Measurements from ENCODE around the gene KCNQ1. TPM values are rescaled to one million over a fixed set of nuclear protein-coding genes. Genes with fewer than 3 reads are reported as not detected.

The KCNQ1 gene
- total RNA-seq, 2 donors from 2014 or later: 18.6 to 25.5 TPM

DNA sequence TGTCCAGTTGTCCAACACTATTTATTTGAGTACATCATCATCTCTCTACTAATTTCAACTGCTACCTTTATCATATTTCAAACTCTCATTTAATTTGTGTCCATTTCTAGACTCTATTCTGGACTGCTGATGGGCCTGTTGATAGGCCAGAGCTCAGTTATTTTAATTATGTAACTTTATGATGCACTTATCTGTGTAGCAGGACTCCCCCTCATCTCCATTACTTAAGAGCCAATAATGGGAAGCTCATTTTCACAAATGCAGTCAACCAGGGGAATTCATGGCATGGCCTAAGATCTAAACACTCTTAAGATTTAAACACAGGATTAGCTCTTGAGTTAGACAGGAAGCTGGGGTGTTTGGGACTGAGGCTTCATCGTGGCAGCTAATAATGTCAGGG is 233.6 kb downstream of the KCNQ1 start:
- Mint-ChIP-seq H3K36me3 (ENCODE audit: low read depth) (no peaks in the 10 kb centered on the region), H3K27me3 (no peaks in the 10 kb centered on the region), H3K4me3 (no peak overlapping the region), H3K4me1 (peaks cover 3% of the 10 kb centered on the region), H3K27ac (no peak overlapping the region)
- ATAC-seq: no peak
- no peaks in the 10 kb centered on the region for H3K9me3 ChIP-seq (ENCODE audit: control insufficient read depth, low read length, poor library complexity, severe bottlenecking)
- peak in 1 of 3 donors; percentile 1 for DNase-seq

DNA sequence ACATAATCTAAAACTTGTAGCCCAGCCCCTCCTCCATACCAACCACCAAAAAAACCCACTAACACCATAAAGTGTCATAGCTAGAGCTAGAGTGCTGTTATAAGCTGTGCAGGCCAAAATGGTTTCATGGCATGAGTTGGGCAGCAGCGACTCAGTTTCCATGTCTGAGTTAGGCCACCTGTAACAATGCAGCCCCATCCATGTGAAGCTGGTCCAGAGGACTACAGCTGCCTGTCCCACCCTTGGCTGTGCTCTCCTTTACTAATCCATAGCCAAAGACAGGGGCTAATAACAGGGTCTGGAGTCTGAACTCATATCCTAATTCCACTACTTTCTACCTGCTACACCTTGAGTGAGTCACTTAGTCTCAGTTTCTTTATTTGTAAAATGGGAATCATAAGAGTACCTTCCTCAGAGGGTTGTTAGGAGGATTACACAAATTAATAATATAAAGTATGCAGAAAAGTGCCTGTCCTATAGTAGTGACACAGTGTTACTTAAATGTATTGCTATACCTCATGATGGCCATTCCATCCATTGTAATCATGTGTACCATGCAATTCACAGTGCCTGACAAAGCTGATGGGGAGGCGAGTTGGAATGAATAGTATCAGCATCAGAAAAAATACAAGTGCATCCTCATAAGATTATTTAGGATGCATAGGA is 234.3 kb downstream of the KCNQ1 start:
- DNase-seq (no peak), ATAC-seq (no peak)
- H3K36me3 Mint-ChIP-seq (ENCODE audit: low read depth): no peaks in the 10 kb centered on the region
- peaks cover 8% of the 10 kb centered on the region for H3K4me1 Mint-ChIP-seq
- no peaks in the 10 kb centered on the region for H3K27me3 Mint-ChIP-seq
- H3K4me3 Mint-ChIP-seq: no peak overlapping the region
- no peaks in the 10 kb centered on the region for H3K9me3 ChIP-seq (ENCODE audit: control insufficient read depth, low read length, poor library complexity, severe bottlenecking)
- no peak overlapping the region for H3K27ac Mint-ChIP-seq

DNA sequence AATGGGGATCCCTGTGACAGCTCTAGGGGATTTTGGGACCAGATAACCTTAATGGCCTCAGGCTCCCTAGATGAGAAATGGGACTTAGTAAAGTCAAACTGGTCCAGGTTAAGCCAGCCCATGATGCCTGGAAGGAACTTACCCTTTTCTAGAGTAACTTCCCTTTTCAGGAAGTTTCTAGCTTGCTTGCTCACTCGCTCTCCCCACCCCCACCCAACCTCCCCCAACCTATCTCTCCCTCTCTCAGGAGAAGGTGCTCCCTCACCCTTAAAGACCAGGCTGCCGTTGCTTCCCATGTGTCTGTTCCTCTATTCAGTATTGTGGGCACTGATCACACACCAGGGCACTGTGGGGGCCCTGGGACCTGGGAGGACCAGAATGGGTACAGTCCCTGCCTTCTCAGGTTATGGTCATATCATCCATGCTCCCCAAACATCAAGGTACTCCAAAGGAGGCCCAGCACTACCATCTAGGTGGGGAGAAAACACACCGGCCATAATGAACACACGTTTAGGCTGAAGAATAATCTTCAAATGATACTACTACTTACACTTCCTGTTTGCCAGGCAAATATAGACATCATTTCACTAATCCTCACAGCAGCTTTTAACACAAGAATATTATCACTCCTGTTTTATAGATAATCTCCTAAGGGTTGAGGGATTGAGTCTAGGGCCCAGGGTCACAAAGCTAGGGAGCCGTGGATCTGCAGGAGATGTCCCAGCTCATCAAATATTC is 236.8 kb downstream of the KCNQ1 start:
- Mint-ChIP-seq H3K4me1 (peaks cover 8% of the 10 kb centered on the region), H3K27me3 (no peaks in the 10 kb centered on the region), H3K4me3 (no peak overlapping the region), H3K36me3 (ENCODE audit: low read depth) (no peaks in the 10 kb centered on the region), H3K27ac (no peak overlapping the region)
- ATAC-seq (no peak), DNase-seq (no peak)
- H3K9me3 ChIP-seq (ENCODE audit: control insufficient read depth, low read length, poor library complexity, severe bottlenecking): no peaks in the 10 kb centered on the region

DNA sequence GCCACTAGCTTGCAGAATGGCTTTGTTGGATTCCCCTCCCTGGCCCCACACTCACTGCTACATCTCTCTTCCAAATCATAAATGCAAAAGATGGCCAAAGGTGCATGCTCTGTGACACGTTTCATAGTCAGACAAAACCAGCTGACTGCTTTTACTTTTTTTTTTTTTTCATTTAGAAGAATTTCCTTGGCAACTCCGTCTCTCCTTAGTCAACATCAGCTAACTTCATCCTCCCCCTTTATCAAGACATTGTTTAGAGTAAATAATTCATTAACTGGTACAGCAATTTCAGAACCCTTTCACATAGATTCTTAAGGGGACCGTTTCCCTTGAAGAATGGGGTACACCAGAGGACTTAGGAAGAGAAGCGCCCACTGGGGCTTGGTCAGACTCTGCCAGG is 239.0 kb downstream of the KCNQ1 start:
- H3K9me3 ChIP-seq (ENCODE audit: control insufficient read depth, low read length, poor library complexity, severe bottlenecking): no peaks in the 10 kb centered on the region
- DNase-seq (no peak), ATAC-seq (no peak)
- Mint-ChIP-seq H3K4me3 (no peak overlapping the region), H3K36me3 (ENCODE audit: low read depth) (no peaks in the 10 kb centered on the region), H3K4me1 (peaks cover 5% of the 10 kb centered on the region), H3K27me3 (no peaks in the 10 kb centered on the region), H3K27ac (no peak overlapping the region)

DNA sequence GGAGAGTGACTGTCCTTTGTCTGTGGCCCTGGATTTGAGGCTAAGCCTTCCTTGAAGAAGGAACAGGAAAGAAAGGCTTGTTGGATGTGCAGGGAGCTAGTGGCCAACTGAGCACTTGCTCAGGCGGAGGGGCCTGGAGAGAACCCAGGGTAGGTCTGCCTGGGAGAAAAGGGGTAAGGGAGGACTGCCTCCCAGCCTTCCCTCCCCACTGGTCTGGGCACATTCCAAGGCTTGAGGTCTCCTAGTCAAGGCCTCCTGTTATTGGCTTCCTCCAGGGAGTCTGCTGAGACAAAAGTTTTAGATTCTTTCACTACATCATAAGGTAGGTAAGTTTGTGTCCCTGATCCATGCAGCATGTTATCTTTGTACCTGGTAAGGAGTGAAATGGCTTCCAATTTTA is 239.8 kb downstream of the KCNQ1 start:
- Mint-ChIP-seq H3K4me3 (no peak overlapping the region), H3K4me1 (peaks cover 5% of the 10 kb centered on the region), H3K36me3 (ENCODE audit: low read depth) (no peaks in the 10 kb centered on the region), H3K27ac (no peak overlapping the region), H3K27me3 (no peaks in the 10 kb centered on the region)
- DNase-seq (no peak), ATAC-seq (no peak)
- no peaks in the 10 kb centered on the region for H3K9me3 ChIP-seq (ENCODE audit: control insufficient read depth, low read length, poor library complexity, severe bottlenecking)

DNA sequence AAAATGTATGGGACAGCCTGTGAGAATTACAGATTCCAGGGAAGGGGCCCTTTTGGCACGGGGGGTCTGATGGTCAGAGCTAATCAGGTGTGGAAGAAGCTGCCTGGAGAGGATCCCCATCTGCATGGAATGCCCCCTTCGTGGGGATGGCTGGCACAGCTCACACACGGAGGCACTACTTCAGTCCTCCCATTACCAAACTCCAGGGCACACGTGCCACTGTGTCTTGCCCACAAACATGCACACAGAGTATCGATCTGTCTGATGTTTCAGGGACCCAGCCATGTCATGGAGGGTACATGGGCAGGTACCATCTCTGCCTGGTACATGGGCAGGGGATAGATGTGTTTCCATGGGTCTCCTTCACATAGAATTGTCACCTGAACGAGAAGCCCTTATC is 240.2 kb downstream of the KCNQ1 start:
- no peak for DNase-seq
- H3K36me3 Mint-ChIP-seq (ENCODE audit: low read depth): no peaks in the 10 kb centered on the region
- no peaks in the 10 kb centered on the region for H3K9me3 ChIP-seq (ENCODE audit: control insufficient read depth, low read length, poor library complexity, severe bottlenecking)
- H3K4me3 Mint-ChIP-seq: no peak overlapping the region
- no peak for ATAC-seq
- peaks cover 6% of the 10 kb centered on the region for H3K4me1 Mint-ChIP-seq
- H3K27ac Mint-ChIP-seq: no peak overlapping the region
- H3K27me3 Mint-ChIP-seq: no peaks in the 10 kb centered on the region

DNA sequence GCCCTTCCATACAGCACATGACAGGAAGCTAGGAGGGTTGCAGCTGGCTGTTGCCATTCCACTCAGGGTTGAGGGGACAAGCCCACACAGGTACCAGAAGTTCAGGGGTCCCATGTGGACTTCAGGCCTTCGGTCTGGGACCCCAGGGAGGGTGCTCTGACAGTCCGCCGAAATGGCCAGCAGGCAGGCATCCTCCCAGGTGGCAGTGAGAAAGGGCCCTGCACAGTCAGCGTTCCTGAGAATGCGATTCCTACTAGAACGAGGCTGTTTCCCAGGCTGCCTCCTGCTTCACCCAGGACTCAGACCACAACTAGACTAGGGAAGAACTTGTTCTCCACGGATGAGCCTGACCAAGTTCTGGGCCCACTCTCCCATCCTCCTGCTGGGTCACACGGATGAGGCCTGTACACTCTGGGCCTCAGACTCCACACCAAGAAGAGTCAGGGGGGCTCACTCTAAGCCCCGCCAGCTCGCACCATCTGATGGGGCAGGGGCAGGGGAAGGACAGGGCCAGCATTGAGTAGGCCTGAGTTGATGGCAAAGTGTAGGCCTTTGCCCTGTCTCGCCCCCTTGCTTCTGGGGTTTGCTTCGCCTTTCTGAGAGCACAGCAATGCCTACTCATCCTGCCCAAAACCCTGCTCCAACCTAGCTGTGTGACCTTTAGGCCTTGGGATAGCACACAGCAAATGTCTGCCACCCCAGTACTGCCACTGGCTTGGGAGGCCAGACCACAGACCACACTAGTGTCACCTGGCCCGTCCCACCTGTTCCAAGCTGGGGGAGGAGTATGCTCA is 241.0 kb downstream of the KCNQ1 start:
- ATAC-seq (no peak), DNase-seq (no peak)
- Mint-ChIP-seq H3K36me3 (ENCODE audit: low read depth) (no peaks in the 10 kb centered on the region), H3K4me1 (peaks cover 10% of the 10 kb centered on the region), H3K27ac (no peak overlapping the region), H3K27me3 (no peaks in the 10 kb centered on the region), H3K4me3 (no peak overlapping the region)
- H3K9me3 ChIP-seq (ENCODE audit: control insufficient read depth, low read length, poor library complexity, severe bottlenecking): no peaks in the 10 kb centered on the region

DNA sequence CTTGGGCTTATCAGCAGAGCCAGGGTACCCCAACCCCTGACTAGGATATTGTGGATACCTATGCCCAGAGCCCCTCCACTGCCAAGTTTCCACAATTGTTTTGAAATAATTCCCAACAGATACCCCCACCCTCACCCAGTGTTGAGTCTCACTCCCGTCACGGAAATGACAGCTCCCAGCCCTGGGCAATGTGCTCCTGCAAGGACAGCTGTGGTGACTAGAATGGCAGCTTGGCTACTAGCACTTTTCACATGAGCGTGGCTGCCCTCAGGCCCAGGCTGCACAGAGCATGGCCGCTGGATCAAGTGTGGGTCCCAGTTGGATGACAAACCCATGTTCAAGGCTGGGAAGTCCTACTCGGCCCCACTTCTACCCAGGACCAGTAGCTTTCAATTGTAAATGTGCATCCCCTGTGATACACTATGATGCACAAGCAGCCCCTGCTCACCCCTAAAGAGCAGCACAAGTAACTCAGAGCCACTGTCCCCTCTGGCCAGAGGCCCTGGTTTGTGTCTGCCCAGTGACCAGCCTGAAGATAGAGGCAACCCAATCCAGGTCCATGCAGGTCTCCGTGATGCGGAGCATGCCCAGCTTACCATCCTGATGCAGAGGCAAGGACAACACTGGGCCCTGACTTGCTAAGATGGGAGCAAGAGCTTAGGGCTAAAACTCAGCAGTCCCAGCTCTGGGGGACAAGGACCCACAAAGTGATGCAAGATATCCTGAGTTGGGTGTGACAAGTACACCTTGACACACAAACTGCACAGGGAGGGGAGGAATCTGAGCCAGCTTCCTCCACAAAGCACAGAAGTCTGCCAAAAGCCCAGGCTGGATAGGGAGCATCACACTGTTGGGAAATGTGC is 241.8 kb downstream of the KCNQ1 start:
- ATAC-seq (no peak), DNase-seq (no peak)
- no peaks in the 10 kb centered on the region for H3K36me3 Mint-ChIP-seq (ENCODE audit: low read depth)
- no peaks in the 10 kb centered on the region for H3K27me3 Mint-ChIP-seq
- H3K27ac Mint-ChIP-seq: no peak overlapping the region
- peaks cover 10% of the 10 kb centered on the region for H3K4me1 Mint-ChIP-seq
- no peaks in the 10 kb centered on the region for H3K9me3 ChIP-seq (ENCODE audit: control insufficient read depth, low read length, poor library complexity, severe bottlenecking)
- H3K4me3 Mint-ChIP-seq: no peak overlapping the region

DNA sequence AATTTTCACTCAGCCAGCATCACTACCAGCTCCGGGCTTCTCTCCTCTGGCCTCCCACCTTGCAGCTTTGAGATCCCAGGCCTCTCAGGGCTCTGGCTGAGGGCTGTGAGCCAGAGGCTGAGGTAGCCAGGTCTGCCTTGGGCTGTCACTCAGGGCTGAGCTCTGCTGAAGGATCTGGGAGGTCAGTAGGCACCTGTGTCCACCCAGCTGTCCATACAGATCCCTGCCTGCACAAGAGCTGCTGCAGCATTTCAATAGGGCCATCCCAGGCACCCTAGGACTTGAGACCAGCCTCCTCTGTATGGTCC is 242.4 kb downstream of the KCNQ1 start:
- Mint-ChIP-seq H3K4me3 (no peak overlapping the region), H3K27ac (no peak overlapping the region), H3K36me3 (ENCODE audit: low read depth) (no peaks in the 10 kb centered on the region), H3K27me3 (no peaks in the 10 kb centered on the region), H3K4me1 (peaks cover 13% of the 10 kb centered on the region)
- no peak for ATAC-seq
- DNase-seq: no peak
- no peaks in the 10 kb centered on the region for H3K9me3 ChIP-seq (ENCODE audit: control insufficient read depth, low read length, poor library complexity, severe bottlenecking)

DNA sequence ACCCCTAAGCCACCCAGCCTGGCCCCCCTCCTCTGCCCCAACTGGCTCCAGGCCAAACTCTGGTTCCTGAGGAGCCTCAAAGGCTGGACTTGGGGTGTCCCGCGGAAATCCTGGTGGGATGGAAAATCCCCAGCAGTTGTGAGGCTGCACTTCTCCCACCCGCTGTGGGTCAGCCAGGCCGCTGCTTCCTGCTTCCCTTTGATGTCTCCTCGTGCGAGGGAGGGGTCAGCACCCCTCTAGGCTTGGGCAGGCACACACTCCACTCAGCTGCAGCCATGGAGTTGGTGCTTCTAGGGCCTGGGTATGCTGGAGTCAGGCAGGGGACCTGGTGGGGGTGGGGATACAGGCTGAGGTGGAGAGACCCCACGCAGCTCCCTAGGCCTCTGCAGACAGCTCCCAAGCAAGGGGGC is 243.0 kb downstream of the KCNQ1 start:
- ATAC-seq: no peak
- no peak overlapping the region for H3K27ac Mint-ChIP-seq
- H3K4me1 Mint-ChIP-seq: peaks cover 14% of the 10 kb centered on the region
- no peaks in the 10 kb centered on the region for H3K9me3 ChIP-seq (ENCODE audit: control insufficient read depth, low read length, poor library complexity, severe bottlenecking)
- DNase-seq: no peak
- no peaks in the 10 kb centered on the region for H3K27me3 Mint-ChIP-seq
- no peaks in the 10 kb centered on the region for H3K36me3 Mint-ChIP-seq (ENCODE audit: low read depth)
- no peak overlapping the region for H3K4me3 Mint-ChIP-seq

DNA sequence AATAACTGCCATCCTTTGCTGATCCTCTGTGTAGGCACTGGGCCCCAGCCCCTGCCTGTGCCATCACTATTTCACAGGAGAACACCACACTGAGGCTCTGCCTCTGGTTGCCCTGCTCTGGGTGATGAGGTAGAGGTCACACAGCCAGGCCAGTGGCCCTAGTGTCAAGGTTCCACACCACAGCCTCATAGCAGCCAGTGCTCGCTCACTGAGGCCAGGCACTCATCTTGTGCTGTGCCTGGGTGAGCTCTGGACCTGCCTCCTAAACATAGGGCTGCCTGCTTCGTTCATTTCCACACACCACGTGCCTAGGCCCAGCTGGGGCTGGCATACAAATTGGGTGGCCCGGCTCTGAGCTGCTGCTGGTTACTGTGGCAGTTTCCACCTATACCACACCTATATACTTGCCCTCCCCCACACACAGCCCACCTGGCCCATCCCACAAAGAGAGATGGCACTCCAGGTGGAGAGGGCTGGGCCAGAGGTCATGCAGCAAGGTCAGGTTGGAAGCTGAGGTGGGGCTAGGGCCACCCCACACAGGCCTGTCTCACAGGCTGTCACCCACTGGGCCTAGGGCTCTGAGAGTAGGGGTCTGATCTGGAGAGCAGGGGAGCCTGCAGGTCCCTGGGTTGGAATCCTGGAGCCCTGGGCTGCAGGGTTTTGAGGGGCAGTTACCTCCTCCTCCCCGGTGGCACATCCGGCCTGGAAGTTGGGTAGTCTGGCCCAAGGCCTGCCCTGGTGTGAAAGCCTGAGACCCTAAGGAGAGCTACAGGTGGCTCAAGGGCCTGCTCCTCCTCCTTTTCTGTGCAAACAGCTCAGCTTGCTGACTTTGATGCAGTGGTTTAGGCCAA is 243.8 kb downstream of the KCNQ1 start:
- no peak for DNase-seq
- Mint-ChIP-seq H3K27me3 (no peaks in the 10 kb centered on the region), H3K27ac (no peak overlapping the region), H3K4me3 (no peak overlapping the region), H3K4me1 (peaks cover 13% of the 10 kb centered on the region), H3K36me3 (ENCODE audit: low read depth) (no peaks in the 10 kb centered on the region)
- no peak for ATAC-seq
- no peaks in the 10 kb centered on the region for H3K9me3 ChIP-seq (ENCODE audit: control insufficient read depth, low read length, poor library complexity, severe bottlenecking)
